ENCODE measurements around the gene SDCBP2.

- TF ChIP-seq EZH2 (IDR thresholded peaks at IDR 0.05; ENCODE audit: insufficient read depth, poor library complexity, severe bottlenecking) (no peak), EZH2phosphoT487 (IDR thresholded peaks at IDR 0.05; ENCODE audit: insufficient read depth, low read depth) (no peak)
These were observed 29.4 kb downstream of the SDCBP2 start for GRCh38 chr20:1299522-1299921.

Data from GM23248 (cell line).